NCI-H446 (cell line): Measurements from ENCODE around the gene DHRS7B.
A peak's percentile ranks its signal among the peaks of the same experiment; 100 is the strongest.
"Not testable (repeated sequence)": the region's sequence is repeated elsewhere in the genome, so short reads cannot be mapped to it uniquely, and the experiment has no call there.

ENCODE experiments used
- DNase-seq, 2 experiments: peaks; one replicate each; lab custom pipeline; 2025; lab: John Stamatoyannopoulos, UW

The DHRS7B gene

GRCh38 chr17:21177854-21178600, 51.3 kb downstream of the DHRS7B start:
- no peak for DNase-seq

DNA sequence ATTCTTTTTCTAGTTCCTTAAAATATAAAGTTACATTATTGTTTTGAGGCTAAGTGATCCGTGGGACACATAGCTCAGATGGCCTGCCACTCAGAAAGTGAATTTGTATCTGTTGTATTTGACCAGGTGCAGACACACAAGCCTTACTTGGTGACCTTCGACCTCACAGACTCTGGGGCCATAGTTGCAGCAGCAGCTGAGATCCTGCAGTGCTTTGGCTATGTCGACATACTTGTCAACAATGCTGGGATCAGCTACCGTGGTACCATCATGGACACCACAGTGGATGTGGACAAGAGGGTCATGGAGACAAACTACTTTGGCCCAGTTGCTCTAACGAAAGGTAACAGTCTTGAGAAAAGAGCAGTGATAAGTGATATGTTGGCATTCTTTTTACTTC, 56.7 kb downstream of the DHRS7B start:
- no peak for DNase-seq

GRCh38 chr17:21184570-21184969, 57.8 kb downstream of the DHRS7B start:
- no peak for DNase-seq

DNA sequence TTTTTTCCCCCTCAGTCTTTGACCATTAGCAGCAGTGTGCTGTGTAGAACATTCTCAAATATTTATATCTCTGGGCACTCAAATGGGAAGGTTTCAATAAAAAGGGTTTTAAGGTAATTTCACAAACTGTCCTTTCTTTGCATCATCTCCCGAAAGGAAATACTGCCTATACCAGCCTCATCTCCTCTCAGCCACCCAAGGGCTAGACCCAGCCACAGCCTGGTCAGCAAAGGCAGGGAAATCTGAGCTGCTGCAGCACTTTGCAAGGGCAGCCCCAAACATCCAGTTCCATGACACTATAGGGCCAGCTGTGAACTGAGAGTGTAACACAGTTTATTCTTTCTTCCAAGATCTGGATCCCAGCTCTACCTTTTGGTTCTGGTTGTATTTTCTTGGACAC, 58.3 kb downstream of the DHRS7B start:
- no peak for DNase-seq

DNA sequence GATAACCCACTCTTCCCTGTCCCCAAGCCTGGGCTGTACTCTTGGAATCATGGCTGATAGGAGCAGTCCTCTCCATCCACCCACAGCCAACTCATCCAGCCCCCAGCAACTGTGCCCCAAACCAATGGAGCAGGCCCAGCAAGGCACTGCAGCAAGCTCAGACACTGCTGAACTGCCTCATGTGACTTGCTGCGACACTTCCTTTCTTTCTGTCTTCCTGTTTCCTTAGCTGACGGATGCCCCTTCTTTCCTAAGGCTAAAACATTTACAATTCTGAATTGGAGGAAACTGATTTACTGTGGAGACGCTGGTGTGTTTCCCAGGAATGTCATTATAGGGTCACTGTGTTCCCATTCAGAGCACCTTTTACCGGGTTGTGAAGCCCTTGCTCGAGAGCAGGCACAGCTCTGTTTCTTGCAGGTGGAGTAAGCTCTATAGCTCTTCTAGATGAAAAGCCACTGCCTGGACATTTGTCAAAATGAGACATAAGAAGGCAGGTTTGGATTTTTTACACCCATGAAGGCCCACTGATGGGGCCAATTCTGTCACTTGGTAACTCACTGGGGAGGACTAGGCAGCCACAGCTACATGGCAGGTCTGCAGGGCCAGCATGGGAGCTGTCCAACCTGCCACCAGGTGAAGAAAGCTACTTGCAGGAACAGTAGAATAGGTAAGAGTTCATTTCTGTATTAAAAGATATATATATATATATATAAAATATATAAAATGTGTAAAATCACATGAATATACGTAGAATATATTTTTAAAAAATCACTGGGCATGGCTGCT, 59.8 kb downstream of the DHRS7B start:
- DNase-seq, result no peak

- DNase-seq, result no peak
Measured at GRCh38 chr17:21189361-21189760, 62.6 kb downstream of the DHRS7B start.

DNA sequence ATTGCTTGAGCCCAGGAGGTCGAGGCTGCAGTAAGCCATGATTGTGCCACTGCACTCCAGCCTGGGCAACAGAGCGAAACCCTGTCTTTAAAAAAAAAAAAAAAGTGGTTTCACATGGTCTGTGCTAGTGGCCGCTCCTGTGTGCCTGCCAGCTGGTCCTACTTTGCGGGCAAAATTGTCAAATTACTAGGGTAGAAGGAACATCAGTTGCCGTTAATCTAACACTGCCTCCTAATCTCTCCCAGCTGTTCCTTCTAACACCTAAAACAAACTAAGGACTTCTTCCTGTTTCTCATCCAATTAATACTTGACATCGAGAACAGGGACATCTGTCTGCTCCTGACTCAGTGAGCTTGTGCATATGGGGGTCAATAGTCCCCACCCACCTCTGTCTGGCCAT, 63.3 kb downstream of the DHRS7B start:
- no peak for DNase-seq

DNA sequence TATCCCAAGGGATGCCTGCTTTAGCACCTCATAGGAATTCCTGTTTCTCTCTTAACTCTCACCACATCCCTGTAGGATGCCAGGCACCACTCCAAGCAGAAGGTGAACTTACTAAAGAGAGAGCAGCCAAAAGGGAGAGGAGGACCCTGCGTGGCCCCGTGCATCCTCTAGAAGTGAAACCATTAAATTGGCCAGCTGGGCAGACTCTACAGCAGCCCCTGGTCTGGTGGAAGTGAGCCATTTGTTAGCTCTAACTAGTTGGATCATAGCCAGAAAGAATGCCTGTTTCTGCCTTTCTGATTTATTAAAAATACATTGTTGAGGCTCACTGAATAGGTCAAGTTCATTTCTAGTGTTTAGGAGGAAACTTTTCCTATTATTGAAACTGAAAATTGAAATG, 64.9 kb downstream of the DHRS7B start:
- peak in 1 of 2 experiments; percentile 21 for DNase-seq

GRCh38 chr17:21192414-21192813, 65.7 kb downstream of the DHRS7B start:
- DNase-seq, result not testable (repeated sequence)

GRCh38 chr17:21193031-21193430, 66.3 kb downstream of the DHRS7B start:
- DNase-seq, result no peak

GRCh38 chr17:21194226-21194625, 67.5 kb downstream of the DHRS7B start:
- peak in 1 of 2 experiments; percentile 8 for DNase-seq

GRCh38 chr17:21194703-21195102, 67.9 kb downstream of the DHRS7B start:
- DNase-seq, result peak; percentile 52 to 68

DNA sequence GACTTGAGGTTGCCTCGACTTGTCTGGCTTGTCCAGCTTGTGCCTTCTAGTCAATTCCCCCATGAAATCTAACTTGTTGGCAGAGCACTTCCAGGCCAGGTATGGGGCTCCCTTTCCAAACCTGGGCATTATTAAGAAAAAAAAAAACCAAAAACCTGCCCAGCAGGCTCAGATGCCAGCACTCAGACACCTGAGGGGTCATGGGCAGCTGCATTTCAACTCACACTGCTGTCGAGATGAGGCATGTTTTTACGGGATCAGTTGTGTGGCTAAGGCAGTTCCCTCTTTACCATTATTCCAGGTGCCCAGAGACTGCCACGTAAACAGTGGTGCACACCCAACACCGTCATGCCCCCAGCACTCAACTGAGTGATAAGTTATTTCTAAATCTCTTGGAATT, 69.4 kb downstream of the DHRS7B start:
- no peak for DNase-seq

DNA sequence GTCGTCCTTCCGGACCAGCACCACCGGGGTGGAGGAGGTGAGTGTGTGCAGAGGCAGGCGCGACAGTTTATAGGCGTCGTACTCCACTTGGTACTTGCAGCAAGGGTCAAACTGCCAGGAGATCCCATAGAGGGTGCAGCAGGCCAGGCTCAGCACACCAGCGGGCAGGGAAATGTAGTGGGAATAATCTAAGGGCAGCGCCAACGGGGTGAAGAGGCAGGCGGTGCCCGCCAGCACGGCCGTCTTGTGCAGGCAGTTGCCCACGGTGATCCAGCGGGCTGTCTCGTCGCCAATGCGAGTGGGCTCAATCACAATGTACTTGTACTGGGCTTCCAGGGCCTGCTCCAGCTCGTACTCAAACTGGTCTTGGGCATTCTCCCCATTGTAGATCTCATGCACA, 71.6 kb downstream of the DHRS7B start:
- no peak for DNase-seq

DNA sequence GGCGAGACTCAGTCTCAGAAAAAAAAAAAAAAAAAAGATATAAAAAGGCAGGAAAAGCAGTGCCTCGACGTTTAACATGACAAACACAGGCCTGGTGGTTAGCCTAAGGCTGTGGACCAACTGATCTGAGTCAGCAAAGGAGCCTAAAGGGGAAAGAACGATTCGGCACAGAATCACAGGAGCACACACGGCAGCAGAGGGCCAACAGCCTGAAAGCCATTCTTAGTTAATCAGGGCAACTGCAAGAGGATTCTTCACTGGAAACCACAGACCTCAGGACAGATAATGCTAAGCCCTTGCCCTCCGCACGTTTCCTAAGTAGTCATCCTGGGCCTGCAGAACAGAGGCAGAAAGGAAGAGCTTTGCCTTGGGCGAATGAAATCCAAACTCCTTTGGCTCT, 72.5 kb downstream of the DHRS7B start:
- no peak for DNase-seq

DNA sequence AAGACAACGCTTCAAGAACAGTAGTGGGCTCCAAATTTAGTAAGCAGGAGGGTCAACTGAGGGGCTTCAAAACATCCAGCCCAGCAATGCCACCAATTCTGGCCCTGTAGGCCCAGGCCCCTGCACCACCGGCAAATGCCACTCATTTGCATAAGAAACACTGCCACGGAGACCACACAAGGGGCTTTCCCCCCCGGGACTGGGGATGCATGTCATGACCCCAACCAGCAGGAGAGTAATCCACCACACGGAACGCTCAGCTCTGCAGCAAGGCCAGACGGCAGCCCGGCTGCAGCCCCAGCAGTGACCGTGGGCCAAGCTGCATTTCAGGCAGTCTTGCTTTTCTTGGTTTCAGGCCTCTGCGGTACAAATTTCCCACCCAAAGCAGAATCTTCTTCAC, 73.1 kb downstream of the DHRS7B start:
- no peak for DNase-seq

GRCh38 chr17:21200590-21201297, 74.0 kb downstream of the DHRS7B start:
- DNase-seq, result no peak

GRCh38 chr17:21201298-21201595, 74.5 kb downstream of the DHRS7B start:
- DNase-seq, result no peak

DNA sequence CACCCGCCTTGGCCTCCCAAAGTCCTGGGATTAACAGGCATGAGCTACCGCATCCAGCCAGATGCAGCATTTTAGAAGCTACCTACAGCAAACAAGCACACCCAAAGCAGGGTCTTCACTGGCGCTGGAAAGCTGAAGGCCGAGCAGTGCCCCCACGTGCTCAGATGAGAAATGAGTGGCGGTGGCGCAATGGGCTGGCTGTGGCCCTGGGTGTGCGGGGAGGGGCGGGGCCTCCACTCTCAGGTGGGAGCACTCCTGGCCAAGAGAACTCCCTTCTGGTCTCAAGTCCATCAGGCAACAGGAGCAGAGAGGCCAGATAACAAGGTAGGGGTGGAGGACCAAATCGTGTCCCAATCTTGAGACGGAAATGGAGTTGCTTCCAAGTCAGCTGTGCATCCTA, 75.1 kb downstream of the DHRS7B start:
- no peak for DNase-seq

- DNase-seq, result no peak
Measured at GRCh38 chr17:21202512-21202911, 75.7 kb downstream of the DHRS7B start.

DNA sequence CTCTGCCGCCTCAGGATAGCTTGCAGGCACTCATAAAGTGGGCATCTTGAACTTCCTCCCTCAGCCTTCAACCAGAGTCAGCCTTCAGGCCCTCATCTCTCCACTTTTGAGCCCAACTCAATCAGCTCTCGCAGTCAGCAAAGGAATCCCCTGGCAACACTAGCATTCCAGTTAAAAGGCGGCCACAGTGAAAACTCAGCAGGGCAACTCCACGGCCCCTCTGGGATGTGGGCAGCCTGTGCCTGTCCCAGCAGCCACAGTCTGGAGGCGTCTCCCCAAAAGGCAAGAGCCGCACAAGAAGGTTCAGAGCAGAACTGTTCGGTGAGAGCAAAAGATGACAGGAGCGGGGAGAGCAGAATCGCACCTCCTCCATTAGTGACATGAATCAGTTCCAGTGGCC, 78.2 kb downstream of the DHRS7B start:
- no peak for DNase-seq

GRCh38 chr17:21208352-21208751, 81.6 kb downstream of the DHRS7B start:
- no peak for DNase-seq
